Femur (tissue), 1 donor: ENCODE measurements around the gene TIMP2.
"Not testable (repeated sequence)": the region's sequence is repeated elsewhere in the genome, so short reads cannot be mapped to it uniquely, and the experiment has no call there.

Experiments
- DNase-seq: peaks from one replicate; pipeline ENCODE4 v3.0.0-alpha.2; 2017

Gene TIMP2

DNA sequence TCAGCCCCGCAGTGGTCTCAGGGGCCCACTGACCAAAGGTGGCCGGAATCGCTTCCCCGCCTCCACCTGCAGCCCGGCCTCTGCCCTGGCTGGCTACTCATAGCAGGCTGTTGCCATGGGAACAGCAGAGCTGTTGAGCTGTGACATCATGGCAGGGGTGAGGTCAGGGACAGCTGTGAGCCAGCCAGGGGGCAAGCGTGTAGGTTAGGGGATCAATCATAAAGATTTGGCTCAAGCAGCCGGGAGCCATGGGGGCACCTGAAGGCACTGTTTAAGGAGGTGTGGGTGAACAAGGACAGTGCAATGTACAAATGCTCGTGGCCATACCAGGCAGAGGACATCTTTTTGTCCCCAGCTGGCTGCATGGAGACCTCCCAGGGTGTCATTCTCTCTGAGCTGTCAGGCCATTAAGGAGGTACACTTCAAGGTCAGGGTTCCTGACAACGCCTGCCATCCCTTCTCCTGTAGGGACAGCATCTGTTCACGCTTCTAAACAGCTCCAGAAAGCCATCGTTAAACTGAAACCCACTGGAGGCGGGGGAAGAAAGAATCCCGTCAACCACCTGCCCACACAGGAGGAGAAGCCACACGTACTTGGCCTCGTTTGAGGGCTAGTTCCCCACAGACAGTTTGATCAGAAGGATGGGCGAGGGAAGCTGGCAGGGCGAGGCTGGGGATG, 21.9 kb downstream of the TIMP2 start, which contains the start of gene CEP295NL:
CEP295NL (minus strand) TSS at position 101 of the 679 bp plus-strand sequence. CDS start 1,373 bp downstream, outside the sequence.
- no peak for DNase-seq

DNA sequence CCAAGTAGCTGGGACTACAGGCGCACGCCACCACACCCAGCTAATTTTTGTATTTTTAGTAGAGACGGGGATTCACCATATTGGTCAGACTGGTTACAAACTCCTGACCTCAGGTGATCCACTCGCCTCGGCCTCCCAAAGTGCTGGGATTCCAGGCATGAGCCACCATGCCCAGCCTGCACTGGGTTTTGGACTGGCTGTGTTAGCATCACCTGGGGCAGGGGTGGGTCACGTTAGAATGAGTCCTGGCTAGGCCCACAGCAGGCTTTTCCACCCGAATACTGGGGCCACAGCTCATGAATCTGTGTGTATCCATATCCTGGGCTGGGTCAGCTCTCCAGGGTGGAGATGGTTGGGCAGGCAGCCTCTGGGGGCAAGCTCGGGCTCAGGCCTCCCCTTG, 23.0 kb downstream of the TIMP2 start:
- not testable (repeated sequence) for DNase-seq

DNA sequence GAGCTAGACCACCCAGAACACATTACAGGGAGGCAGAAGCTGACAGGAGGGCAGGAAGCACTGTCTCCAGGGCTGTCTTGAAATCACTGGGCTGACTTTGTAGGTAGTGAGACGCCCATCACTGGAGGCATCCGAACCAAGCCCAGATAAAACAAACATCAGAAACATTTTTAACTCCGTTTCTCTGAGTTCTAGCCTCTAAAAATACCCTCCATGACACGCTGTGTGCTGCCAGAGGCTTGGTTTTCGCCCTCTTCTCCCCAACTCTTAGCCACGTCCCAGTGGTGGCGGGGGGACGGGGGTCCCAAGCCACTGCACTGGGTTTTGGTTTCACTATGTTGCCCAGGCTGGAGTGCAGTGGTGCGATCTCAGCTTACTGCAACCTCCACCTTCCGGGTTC, 23.4 kb downstream of the TIMP2 start:
- no peak for DNase-seq

DNA sequence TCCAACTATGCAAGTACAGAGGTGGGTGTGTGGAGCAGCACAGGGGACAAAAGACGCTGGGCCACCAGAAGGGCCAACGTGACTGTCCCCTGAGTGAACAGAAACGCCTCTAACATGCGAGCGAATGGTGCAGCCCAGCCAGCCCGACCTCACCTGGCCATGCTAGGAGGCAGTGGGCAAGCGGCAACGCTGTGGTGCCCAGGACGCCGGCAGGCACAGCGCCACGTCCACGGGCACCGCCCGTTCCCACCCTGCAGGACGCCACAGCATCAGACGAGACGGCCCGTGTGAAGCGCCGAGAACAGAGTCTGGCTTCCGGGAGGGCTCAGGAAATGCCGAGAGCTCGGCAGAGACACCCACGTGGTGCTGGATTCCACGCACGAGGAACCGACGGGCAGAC, 24.4 kb downstream of the TIMP2 start:
- no peak for DNase-seq

DNA sequence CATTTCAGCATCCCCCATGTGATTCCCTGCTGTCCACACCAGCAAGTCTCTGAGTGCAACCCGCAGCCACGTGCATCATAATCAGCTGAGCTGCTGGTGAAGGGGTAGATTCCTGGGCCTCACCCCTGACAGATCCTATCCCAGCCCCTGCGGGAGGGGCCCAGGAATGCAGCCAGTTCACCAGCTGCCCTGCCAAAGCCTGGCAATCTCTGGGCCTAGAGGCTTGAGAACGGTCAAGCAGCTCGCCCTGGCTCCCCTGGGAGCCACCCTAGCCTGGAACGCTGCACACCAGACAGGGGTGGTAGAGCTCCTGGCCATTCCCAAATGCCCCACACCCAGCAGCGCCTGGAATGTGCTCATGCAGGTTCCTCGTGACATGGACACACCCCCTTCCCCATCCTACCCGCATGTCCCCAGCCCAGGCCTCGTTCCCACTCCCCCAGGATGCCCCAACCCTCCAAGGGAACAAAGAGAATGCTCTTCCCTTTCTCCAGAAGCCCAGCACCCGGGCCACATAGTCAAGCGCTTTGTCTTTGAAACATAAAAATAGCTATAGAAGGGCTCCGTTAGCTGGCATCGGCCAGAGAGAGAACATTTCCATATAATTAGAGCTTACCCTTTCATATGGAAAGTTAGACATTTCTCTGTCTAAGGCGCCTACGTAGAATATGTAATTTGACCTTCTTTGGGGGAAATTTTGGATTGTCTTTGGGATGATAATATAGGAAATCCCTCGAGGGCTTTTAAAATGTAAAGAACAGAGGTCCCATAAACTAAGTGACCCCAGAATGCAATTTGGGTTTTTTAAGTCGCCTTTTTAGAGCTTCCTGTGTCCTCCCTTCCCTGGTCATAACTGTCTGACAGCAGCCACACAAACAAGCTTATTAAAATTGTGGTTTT, 25.6 kb downstream of the TIMP2 start:
- peak; percentile 71 for DNase-seq

DNA sequence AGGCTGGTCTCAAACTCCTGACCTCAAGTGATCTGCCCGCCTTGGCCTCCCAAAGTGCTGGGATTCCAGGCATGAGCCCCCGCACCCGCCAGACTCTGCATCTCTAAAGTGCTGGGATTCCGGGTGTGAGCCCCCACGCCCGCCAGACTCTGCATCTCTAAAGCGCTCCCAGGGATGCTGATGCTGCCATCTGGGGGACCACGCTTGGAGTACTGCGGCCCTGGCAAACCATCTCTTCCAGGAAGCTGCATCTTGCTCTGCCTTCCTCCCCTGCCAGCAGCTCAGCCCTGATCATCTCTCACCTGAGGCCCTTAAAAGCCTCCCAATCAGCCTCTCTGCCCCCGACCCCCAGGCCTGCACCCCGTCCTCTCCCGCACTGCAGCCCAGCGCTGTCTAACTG, 26.2 kb downstream of the TIMP2 start:
- no peak for DNase-seq

DNA sequence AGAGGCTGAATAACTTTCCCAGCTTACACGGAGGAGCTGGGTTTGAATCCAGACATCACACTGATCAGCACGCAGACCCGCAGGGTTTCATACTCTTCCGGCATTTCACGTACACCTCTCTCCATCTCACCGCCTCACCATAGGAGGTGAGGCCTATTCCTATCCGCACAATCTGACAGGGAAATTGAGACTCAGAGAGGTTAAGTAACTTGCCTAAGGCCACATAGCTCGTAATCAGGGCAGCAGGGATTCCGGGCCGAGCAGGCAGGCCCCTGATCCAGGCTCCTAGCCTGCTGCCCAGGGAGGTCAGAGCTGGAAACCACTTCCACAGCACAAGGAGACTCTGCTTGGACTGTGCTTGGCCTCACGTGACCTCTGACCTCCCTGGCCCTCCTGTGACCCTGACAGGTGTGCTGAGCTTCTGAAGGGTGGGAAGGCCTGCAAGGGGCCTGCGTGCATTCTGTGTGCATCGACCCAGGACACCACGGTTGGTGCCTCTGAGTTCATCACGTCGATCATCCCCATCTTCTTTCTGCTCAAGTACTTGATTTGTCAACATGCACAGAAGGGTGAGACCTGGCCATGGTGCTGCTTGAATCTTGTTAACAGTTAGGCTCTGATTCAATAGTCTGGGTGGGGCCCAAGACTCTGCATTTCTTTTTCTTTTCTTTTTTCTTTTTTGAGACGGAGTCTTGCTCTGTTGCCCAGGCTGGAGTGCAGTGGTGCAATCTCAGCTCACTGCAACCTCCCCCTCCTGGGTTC, 26.9 kb downstream of the TIMP2 start:
- DNase-seq: no peak

DNA sequence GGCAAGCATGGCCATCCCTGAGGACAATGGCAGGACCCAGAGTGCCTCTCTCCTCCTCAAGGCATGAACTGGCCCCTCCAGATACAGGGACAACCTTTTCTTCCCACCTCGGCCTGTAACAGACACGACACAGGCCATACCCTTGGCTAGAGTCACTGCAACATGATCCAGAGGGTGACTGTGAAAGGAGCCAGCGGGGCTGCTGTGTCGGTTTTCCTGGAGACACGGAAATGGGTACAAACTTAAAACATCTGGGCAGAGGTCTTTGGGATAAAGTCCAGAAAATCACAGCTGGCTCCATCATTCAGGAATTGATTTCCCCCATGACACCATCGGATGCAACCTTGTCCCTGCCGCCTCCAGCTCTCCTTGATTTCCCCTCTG, 27.5 kb downstream of the TIMP2 start:
- no peak for DNase-seq

DNA sequence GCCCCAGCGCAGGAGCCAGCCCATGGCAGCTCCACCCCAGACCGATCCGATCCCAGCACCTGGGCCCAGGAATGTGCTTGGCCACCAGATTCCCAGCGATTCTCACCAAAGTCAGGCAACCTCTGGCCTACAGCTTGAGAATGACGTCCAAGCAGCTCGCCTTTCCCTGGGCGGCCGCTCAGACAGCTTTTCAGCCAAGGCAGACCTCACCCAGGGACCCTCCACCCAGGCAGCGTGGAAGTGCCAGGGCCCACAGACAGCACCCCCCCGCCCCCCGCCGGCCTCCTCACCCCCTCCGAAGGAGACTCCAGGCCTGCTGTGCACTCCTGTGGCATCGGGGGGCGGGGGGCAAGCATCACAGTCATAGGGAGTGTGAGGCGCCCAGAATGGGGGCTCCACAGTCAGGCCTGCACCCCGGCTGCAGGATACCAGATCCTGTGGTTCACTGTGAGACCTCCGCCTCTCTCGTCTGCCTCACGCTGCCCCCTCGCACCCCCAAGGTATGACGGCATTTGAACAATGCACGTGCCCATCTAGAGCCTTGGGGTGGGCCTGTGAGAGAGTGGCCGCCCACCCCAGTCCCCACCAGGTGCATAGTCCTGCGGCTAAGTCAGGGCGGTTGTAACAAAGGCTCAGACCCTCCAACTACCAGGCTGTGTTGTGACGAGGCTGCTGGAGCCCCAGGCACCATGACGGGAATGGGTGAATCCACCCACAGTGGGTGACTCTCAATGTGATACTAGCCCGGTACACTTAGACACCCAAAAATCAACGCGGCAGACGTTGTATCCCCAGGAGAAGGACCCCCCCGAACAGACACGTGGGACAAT, 28.1 kb downstream of the TIMP2 start:
- no peak for DNase-seq

DNA sequence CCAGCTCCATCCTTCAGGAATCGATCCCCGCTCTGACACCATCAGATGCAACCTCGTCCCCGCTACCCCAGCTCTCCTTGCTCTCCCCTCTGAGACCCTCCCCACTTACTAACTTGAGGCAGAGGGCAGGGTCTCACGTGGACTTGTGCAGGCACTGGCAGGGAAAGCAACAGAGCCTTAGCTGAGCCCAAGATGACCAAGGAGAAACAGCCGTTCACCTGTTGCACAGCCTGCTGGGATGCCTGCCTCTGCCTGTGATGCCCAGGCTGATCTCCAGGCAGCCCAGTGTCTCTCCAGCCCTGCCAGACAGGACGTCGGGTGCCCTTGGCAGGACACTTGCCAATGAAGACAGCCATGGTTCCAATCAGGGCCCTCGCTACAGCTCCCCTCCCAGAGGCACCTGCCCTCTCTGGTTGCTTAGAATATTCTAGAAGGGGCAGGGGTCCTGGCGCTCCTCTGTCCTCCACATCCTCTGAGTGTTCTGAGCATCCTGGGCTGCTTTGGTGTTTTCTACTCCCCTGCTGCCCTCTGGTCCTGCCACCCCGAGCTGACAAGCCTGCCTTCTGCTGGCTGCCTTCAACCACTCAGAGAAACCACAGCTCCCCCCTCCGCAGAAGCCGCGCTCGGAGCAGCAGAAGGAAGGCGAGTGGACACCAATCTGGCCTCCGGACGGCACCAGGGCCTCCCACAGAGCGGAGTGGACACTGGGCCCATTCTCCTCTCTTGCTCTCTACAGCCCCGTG, 28.9 kb downstream of the TIMP2 start:
- no peak for DNase-seq

DNA sequence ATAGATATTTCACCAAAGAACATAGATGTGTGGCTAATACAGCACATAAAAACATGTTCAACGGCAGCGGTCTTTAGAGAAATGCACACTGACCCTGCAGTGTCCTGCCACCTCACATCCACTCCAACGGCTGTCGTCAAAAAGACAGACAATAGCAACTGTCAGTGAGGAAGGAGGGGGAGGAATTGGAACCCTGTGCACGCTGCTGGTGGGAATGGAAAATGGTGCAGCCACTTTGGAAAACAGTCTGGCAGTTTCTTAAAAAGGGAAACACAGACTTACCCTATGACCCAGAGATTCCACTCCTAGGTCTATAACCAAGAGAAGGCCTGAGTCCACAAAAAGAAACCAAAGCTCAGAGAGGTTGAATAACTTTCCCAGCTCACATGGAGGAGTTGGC, 29.9 kb downstream of the TIMP2 start:
- peak; percentile 66 for DNase-seq

DNA sequence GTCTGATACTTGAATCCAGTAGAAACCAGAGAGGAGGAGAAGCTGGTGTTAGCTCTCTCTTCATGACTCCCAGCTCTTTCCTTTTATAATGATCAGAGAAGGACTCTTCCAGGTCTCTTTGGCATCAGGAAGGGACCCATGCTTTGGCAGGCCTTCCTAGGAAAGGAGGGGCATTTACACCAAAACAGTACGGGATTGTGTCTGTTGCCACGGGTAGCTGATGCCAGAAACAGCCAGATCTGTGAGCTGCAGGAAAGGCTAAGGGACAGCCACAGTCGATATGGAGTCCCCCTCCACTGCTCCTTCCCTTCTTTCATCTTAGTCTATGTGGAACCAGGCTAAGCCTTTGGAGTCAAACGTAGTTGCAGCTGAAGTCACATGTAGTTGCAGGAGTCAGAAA, 31.5 kb downstream of the TIMP2 start:
- DNase-seq: no peak

DNA sequence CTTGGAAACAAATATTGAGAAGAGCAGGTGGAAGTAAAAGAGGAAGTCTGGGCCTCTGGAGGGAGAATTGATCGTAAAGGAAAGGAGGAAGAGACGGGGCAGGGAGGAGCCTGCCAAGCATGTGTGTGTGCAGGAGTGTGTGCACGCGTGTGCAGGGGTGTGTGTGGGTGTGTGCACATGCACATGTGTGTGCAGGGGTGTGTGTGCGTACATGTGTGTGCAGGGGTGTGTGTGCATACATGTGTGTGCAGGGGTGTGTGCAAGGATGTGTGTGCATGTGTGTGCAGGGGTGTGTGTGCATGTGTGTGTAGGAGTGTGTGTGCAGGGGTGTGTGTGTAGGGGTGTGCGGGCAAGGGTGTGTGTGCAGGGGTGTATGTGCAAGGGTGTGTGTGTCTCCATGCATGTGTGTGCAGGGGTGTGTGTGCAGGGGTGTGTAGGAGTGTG, 32.2 kb downstream of the TIMP2 start:
- no peak for DNase-seq

DNA sequence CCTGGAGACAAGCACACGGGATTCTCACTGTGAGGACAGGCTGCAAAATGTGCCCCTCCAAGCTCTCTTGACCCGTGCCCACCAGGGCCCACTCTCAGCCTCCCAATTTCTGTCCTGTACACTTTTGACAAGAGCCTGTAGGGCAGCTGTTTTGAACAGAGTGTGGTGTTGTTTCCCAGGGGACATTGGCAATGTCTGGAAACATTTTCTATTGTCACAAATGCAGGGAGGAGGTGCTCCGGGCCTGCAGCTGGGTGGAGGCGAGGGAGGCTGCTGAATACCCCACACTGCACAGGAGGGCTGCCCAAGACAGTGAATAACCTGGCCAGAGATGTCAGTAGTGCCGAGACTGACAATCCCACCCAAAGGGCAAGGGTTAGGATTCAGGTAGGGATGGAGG, 32.7 kb downstream of the TIMP2 start:
- DNase-seq: no peak

DNA sequence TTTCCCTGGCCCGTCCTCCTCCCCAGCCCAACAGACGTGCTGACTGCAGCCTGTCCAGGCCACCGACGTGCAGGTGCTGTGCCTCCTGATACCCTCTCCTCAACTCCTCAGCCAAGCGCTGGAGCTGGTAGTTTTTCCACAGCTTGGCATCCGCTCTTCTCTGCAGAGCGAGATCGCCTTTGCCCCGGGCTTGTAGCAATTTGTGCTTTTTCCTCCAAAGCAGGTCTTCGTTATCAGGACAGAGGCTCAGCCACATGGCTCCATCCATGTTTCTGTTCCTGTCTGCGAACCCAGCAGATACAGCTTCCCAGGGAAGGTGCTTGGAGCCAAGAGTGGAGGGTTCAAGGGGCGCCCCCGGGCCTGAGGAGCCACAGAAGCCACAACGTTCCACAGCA, 33.1 kb downstream of the TIMP2 start:
- no peak for DNase-seq

DNA sequence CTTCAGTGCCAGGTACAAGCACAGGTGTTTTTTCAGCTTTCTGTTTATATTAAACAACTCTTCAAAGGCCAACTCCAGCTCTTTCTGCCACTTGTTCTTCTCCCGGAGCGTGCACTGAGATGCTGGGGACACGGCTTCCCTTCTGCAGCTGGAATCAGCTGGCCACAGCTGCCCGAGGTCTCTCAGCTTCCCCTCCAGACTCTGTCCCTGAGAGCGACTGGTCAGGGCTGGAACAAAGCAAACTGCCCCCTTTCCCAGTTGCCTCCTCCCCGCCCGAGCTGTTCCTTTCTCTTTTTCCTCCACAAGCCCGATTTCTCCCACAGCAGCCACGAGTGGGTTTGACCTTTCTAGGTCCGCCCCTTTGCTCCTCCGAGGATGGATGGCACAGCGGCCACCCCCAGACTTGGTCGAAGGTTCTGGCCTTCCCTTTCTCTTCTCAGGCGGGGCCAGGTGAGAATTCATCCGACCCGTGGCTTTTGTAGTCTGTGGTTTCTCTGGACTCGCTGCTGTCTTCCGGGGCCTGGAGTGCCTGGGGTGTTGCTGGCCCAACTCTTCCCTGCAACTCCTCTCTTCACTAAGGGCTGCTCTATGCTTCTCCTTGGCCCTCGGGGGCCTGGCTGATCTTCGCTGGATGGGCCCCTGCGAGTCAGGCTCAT, 33.7 kb downstream of the TIMP2 start:
- no peak for DNase-seq

DNA sequence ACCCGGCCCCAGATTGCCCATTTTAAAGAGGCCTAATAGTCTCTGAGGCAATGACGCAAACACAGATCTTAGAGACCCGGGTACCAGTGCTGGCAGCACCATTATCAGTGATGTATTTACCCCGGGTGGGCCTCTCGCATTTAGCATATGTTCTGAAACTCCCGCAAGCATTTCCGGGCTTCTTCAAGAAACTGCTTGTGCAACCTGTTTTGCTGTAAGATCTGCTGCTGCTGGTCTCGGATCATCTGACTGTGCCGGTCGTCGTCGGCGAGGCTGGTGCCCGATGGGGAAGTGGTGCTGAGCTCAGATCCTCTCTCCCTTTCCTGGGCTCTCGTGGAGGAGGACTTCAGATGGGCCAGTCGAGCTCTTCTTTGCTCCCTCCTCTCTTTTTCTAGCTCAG, 34.7 kb downstream of the TIMP2 start:
- DNase-seq: peak; percentile 69

DNA sequence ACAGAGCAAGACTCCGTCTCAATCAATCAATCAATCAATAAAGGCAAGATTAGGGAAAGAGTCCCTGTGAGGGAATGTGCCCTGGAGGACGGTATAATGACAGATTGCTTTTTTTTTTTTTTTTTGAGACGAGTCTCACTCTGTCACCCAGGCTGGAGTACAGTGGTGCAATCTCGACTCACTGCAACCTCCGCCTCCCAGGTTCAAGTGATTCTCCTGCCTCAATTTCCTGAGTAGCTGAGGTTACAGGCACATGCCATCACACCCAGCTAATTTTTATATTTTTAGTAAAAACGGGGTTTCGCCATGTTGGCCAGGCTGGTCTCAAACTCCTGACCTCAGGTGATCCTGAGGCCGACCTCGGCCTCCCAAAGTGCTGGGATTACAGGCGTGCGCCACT, 35.1 kb downstream of the TIMP2 start:
- DNase-seq: not testable (repeated sequence)

DNA sequence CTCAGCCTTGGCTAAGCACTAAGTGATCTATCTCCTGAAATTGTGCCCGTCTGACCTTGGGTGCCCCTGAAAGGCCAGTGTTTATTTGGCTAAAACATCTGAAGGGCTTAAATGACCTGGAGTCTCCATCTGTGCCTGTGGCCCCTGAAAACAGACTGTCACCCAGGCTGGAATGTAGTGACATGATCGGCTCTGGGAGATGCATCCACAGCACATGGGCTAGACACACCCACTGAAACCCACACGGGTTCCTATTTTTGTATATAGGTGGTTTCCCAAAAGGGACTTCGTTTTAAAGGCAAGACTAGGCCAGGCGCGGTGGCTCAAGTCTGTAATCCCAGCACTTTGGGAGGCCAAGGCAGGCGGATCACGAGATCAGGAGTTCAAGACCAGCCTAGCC, 35.7 kb downstream of the TIMP2 start:
- no peak for DNase-seq

DNA sequence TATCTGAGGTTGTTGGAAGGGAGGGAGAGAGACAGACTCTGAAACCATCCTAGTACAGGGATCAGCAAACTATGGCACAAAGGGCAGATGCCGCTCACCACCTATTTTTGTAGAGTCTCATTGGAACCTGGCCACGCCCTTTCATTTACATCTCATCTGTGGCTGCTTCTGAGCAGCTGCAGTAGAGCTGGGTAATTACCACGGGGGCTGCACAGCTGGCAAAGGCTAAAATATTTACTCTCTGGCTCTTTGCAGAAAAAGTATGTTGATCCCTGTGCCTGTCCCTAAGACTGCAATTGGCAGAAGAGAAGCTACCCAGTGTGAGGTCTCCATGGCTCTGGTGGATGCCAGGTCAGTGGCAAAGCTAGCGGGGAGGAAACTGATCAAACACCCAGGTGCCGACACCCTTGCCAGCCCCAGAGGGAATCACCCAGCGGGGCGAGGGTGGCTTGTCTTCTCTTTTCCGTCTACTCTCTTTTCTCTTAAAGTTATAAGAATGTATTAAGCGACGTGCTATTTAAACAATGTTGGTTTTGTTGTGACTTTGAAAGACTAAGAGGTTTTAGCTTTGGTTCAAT, 36.2 kb downstream of the TIMP2 start:
- no peak for DNase-seq

DNA sequence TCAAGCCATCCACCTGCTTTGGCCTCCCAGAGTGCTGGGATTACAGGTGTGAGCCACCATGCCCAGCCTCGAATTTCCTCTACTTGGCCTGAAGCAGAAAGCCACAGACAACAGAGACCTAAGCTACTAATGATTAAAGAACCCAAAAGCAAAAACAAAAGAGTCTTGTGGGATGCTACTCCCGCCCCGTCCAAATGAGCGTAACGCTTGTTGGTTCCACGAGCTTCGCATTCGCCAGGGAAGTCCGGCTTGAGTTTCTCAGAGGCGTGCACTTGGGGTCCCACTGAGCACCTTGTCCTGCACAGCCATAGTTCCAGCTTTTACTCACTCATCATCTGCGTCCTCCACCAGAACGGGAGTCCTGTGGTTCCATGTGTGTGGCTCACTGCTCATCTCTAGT, 38.2 kb downstream of the TIMP2 start:
- DNase-seq: no peak
